Ishikawa (cell line): Measurements from ENCODE around the gene TMEM19.

ENCODE experiments used
- CEBPB ChIP-seq: IDR thresholded peaks from 2 replicates; pipeline ENCODE4 v1.6.1; 2012
- CREB1 ChIP-seq: IDR thresholded peaks from 2 replicates; pipeline ENCODE4 v1.6.1; 2012; ENCODE audit warnings: low read depth
- EGR1 ChIP-seq: IDR thresholded peaks from 2 replicates; pipeline ENCODE4 v1.6.1; 2012
- EP300 ChIP-seq: IDR thresholded peaks from 2 replicates; pipeline ENCODE4 v1.6.1; 2012; ENCODE audit warnings: borderline replicate concordance
- FOXM1 ChIP-seq: IDR thresholded peaks from 2 replicates; pipeline ENCODE4 v1.6.1; 2012; ENCODE audit warnings: low read depth, borderline replicate concordance
- MAX ChIP-seq: IDR thresholded peaks from 2 replicates; pipeline ENCODE4 v1.6.1; 2012
- NFIC ChIP-seq: IDR thresholded peaks from 2 replicates; pipeline ENCODE4 v1.6.1; 2012
- RAD21 ChIP-seq: IDR thresholded peaks from 2 replicates; pipeline ENCODE4 v1.6.1; 2012; ENCODE audit warnings: low read depth
- REST ChIP-seq: IDR thresholded peaks from 2 replicates; pipeline ENCODE4 v1.6.1; 2012; ENCODE audit warnings: low read depth, mild to moderate bottlenecking
- TAF1 ChIP-seq: IDR thresholded peaks from 2 replicates; pipeline ENCODE4 v1.6.1; 2012; ENCODE audit warnings: low read depth, mild to moderate bottlenecking
- TCF12 ChIP-seq: IDR thresholded peaks from 2 replicates; pipeline ENCODE4 v1.6.1; 2012; ENCODE audit warnings: low read depth
- TEAD4 ChIP-seq: IDR thresholded peaks from 2 replicates; pipeline ENCODE4 v1.6.1; 2012
- USF1 ChIP-seq: IDR thresholded peaks from 2 replicates; pipeline ENCODE4 v1.6.1; 2012
- YY1 ChIP-seq: IDR thresholded peaks from 2 replicates; pipeline ENCODE4 v1.6.1; 2012; ENCODE audit warnings: low read depth
- ZBTB7A ChIP-seq: IDR thresholded peaks from 2 replicates; pipeline ENCODE4 v1.6.1; 2012; ENCODE audit warnings: low read depth

Gene TMEM19

GRCh38 chr12:71652656-71653055 is 33.2 kb upstream of the TMEM19 start:
- TF ChIP-seq CEBPB: no peak
- TF ChIP-seq TCF12: no peak
- no peak for TF ChIP-seq EP300
- no peak for TF ChIP-seq NFIC
- TF ChIP-seq CREB1: no peak
- no peak for TF ChIP-seq FOXM1
- TF ChIP-seq ZBTB7A: no peak
- no peak for TF ChIP-seq TEAD4
- no peak for TF ChIP-seq TAF1
- TF ChIP-seq RAD21: no peak
- no peak for TF ChIP-seq USF1
- TF ChIP-seq REST: no peak
- TF ChIP-seq MAX: no peak
- TF ChIP-seq YY1: no peak
- no peak for TF ChIP-seq EGR1

- no peak for TF ChIP-seq CREB1
- TF ChIP-seq MAX: no peak
- no peak for TF ChIP-seq EP300
- TF ChIP-seq ZBTB7A: no peak
- TF ChIP-seq EGR1: no peak
- no peak for TF ChIP-seq TCF12
- no peak for TF ChIP-seq CEBPB
- no peak for TF ChIP-seq NFIC
- no peak for TF ChIP-seq RAD21
- TF ChIP-seq REST: no peak
- TF ChIP-seq USF1: no peak
- no peak for TF ChIP-seq FOXM1
- no peak for TF ChIP-seq YY1
- TF ChIP-seq TEAD4: no peak
Measured at GRCh38 chr12:71653137-71653536, 32.7 kb upstream of the TMEM19 start.

DNA sequence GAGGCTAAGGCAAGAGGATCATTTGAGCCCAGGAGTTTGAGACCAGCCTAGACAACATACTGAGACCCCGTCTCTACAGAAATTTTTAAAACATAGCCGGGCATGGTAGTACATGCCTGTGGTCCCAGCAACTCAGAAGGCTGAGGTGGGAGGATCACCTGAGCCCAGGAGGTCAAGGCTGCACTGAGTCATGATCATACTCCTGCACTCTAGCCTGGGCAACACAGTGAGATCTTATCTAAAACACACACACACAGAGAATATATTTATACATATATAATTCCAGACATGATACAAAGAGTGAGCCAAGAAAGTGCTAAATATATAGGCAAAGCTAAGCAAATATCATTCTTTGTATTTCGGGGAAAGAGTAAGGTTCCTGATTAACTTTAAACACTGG is 31.7 kb upstream of the TMEM19 start:
- TF ChIP-seq EGR1 (no peak), MAX (no peak), FOXM1 (no peak)

DNA sequence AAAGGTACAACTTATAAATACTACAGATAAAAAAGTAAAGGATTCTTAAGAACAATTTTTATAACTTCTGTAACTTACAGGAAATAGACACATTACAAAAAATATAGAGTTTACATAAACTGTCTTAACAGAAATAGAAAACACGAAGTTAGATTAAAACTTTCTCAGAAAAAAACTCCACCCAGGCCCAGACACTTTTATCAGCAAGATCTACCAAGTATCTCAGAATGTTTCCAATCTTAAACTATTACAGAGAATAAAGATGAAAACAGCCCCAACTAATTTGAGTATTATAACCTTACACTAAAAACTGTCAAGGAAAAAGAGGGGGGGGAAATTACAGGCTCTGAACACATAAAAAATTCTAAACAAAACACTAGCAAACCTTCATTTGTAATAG is 30.4 kb upstream of the TMEM19 start:
- TF ChIP-seq CREB1 (no peak), REST (no peak), EGR1 (no peak), TEAD4 (no peak), MAX (no peak), RAD21 (no peak), ZBTB7A (no peak), NFIC (no peak), TAF1 (no peak), FOXM1 (no peak), YY1 (no peak), EP300 (no peak), TCF12 (no peak)
